Loucy (cell line): ENCODE data around the gene NSF.
"Not testable (repeated sequence)": the region's sequence is repeated elsewhere in the genome, so short reads cannot be mapped to it uniquely, and the experiment has no call there.

Experiments
- CTCF ChIP-seq: fragments of 200-600 bp; sonication (generic); conservative IDR thresholded peaks from 2 replicates; pipeline ENCODE4 v1.5.1; 2014; ENCODE audit warnings: mild to moderate bottlenecking, antibody characterized with exemption, low read length
- EZH2phosphoT487 ChIP-seq: fragments of 200-600 bp; IDR thresholded peaks from 2 replicates; pipeline ENCODE4 v1.6.1; 2018; ENCODE audit warnings: antibody characterized with exemption, mild to moderate bottlenecking, moderate library complexity, borderline replicate concordance

DNA sequence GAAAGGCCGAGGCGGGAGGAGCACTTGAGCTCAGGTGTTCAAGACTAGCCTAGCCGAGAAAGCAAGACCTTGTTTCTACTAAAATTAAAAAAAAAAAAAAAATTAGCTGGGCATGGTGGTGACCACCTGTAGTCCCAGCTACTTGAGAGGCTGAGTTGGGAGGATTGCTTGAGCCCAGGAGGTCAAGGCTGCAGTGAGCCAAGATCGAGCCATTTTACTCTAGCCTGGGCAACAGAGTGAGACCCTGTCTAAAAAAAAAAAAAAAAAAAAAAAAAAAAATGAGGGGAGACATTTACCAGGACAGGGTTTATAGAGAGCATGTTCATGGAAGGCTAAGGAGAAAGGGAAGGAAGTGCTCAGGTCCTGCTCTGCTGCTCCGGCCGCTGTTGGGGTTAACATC is 202.6 kb downstream of the NSF start:
- not testable (repeated sequence) for TF ChIP-seq CTCF, EZH2phosphoT487
